Suprapubic skin (tissue), 4 donors: ENCODE data around the gene CES4A. TPM values are rescaled to one million over a fixed set of nuclear protein-coding genes. Genes with fewer than 3 reads are reported as not detected.

Experiments used
- DNase-seq, 2 donors: peaks; one replicate each; pipeline ENCODE4 v3.0.0-alpha.2; 2019; ENCODE audit warnings: low spot score in 2 of 2
- H3K27ac ChIP-seq: fragments of 200-600 bp; sonication (generic); one replicate; pipeline ENCODE4 v1.5.1; 2019
- H3K27me3 ChIP-seq: fragments of 200-600 bp; sonication (generic); one replicate; pipeline ENCODE4 v1.5.1; 2019
- H3K36me3 ChIP-seq: fragments of 200-600 bp; sonication (generic); one replicate; pipeline ENCODE4 v1.5.1; 2019
- H3K4me1 ChIP-seq: fragments of 200-600 bp; sonication (generic); one replicate; pipeline ENCODE4 v1.5.1; 2019
- H3K4me3 ChIP-seq: fragments of 200-600 bp; sonication (generic); one replicate; pipeline ENCODE4 v1.5.1; 2019; ENCODE audit warnings: mild to moderate bottlenecking
- H3K9me3 ChIP-seq: fragments of 200-600 bp; sonication (generic); one replicate; pipeline ENCODE4 v1.5.1; 2019
- EP300 ChIP-seq: sonication (generic); formaldehyde crosslinking; IDR thresholded peaks from one replicate; pipeline ENCODE4 v1.6.1; 2017; ENCODE audit warnings: antibody characterized with exemption
- POLR2A ChIP-seq, 2 donors: fragments of 450-650 bp; IDR thresholded peaks; one replicate each; pipeline ENCODE4 v1.6.1; 2017; ENCODE audit warnings: antibody characterized with exemption in 2 of 2, mild to moderate bottlenecking in 2 of 2, moderate library complexity in 2 of 2
- POLR2AphosphoS5 ChIP-seq, 3 donors: sonication (generic); formaldehyde crosslinking; IDR thresholded peaks; one replicate each; pipeline ENCODE4 v1.6.1; 2017; ENCODE audit warnings: antibody characterized with exemption in 3 of 3
- WGBS: methylation state at CpG from one replicate; pipeline ENCODE4 v1.1.5; 2018; 5-methylcytosine and 5-hydroxymethylcytosine counted together
- total RNA-seq, 4 donors: library from RNA; depleted of rRNA; stranded (reverse); fragments of >200 nt; gene quantifications; one replicate each; pipeline ENCODE4 v1.1.0, GENCODE V29; 2016
- TF ChIP-seq, protein P1 (sequence below), 2 donors: fragments of 200-600 bp in 1 of 2; fragments of 450-650 bp in 1 of 2; sonication (generic) in 1 of 2; IDR thresholded peaks; one replicate each; pipeline ENCODE4 v1.5.1; 2016 to 2019; ENCODE audit warnings: antibody characterized with exemption in 2 of 2, mild to moderate bottlenecking in 1 of 2, moderate library complexity in 1 of 2

CES4A gene
- total RNA-seq, 4 donors from 2014 or later: 47.2 to 148 (median 99.9) TPM

GRCh38 chr16:66948134-66948836 lies 40.1 kb upstream of the CES4A start:
- 2% methylated on average over 17 of the region's 44 CpGs for WGBS
- Histone ChIP-seq H3K4me3 (peak overlapping the region; percentile 58), H3K9me3 (no peaks in the 10 kb centered on the region), H3K4me1 (peaks cover 21% of the 10 kb centered on the region), H3K36me3 (peaks cover 8% of the 10 kb centered on the region), H3K27me3 (peaks cover 3% of the 10 kb centered on the region), H3K27ac (no peak overlapping the region)
- peak in 1 of 2 donors; percentile 68 for DNase-seq
- TF ChIP-seq POLR2A (IDR thresholded peaks at IDR 0.05) (no peak), EP300 (no peak), POLR2AphosphoS5 (IDR thresholded peaks at IDR 0.05) (no peak)
- TF ChIP-seq, protein P1, sequence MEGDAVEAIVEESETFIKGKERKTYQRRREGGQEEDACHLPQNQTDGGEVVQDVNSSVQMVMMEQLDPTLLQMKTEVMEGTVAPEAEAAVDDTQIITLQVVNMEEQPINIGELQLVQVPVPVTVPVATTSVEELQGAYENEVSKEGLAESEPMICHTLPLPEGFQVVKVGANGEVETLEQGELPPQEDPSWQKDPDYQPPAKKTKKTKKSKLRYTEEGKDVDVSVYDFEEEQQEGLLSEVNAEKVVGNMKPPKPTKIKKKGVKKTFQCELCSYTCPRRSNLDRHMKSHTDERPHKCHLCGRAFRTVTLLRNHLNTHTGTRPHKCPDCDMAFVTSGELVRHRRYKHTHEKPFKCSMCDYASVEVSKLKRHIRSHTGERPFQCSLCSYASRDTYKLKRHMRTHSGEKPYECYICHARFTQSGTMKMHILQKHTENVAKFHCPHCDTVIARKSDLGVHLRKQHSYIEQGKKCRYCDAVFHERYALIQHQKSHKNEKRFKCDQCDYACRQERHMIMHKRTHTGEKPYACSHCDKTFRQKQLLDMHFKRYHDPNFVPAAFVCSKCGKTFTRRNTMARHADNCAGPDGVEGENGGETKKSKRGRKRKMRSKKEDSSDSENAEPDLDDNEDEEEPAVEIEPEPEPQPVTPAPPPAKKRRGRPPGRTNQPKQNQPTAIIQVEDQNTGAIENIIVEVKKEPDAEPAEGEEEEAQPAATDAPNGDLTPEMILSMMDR (IDR thresholded peaks at IDR 0.05): no peak

- no peak for DNase-seq
- Histone ChIP-seq H3K4me1 (peaks cover 21% of the 10 kb centered on the region), H3K9me3 (no peaks in the 10 kb centered on the region), H3K4me3 (peak overlapping the region; percentile 58), H3K36me3 (peaks cover 2% of the 10 kb centered on the region), H3K27ac (no peak overlapping the region), H3K27me3 (peaks cover 3% of the 10 kb centered on the region)
- no peak for TF ChIP-seq POLR2AphosphoS5 (IDR thresholded peaks at IDR 0.05)
- 34% methylated on average over 7 of the region's 21 CpGs for WGBS
Measured at GRCh38 chr16:66948837-66949225, 39.6 kb upstream of the CES4A start.

GRCh38 chr16:66949472-66949871 lies 38.9 kb upstream of the CES4A start:
- Histone ChIP-seq H3K4me3 (no peak overlapping the region), H3K36me3 (no peaks in the 10 kb centered on the region), H3K4me1 (peaks cover 21% of the 10 kb centered on the region), H3K27ac (no peak overlapping the region), H3K9me3 (no peaks in the 10 kb centered on the region), H3K27me3 (peaks cover 3% of the 10 kb centered on the region)
- no peak for TF ChIP-seq EP300
- TF ChIP-seq, protein P1 (IDR thresholded peaks at IDR 0.05): no peak
- WGBS: 78% methylated on average over 6 of the region's 6 CpGs
- DNase-seq: no peak

DNA sequence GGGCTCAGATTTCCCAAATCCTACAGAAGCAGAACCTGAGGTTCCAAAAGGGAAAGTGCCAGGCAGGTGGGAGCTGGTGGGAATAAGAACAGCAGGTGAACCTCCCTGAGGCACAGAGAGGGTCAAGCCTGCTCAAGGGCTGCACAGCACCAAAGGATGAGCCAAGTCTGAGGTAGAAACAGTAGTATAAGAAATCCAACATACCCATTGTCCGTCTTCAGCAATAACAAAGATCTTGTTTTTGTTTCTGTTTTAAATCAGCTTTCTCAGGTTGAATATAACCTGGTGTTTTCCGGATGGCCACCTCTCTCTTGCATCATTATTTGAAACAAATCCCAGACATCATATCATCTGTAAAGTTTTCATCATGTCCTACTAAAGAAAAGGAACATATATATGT lies 38.0 kb upstream of the CES4A start:
- Histone ChIP-seq H3K4me3 (no peak overlapping the region), H3K9me3 (no peaks in the 10 kb centered on the region), H3K27ac (no peak overlapping the region), H3K36me3 (no peaks in the 10 kb centered on the region), H3K27me3 (peaks cover 3% of the 10 kb centered on the region), H3K4me1 (peaks cover 21% of the 10 kb centered on the region)
- DNase-seq: no peak
- TF ChIP-seq, protein P1 (IDR thresholded peaks at IDR 0.05): no peak
- TF ChIP-seq POLR2AphosphoS5 (IDR thresholded peaks at IDR 0.05): no peak
- no peak for TF ChIP-seq EP300
- no peak for TF ChIP-seq POLR2A (IDR thresholded peaks at IDR 0.05)
- 82% methylated on average over 2 of the region's 2 CpGs for WGBS

GRCh38 chr16:66950971-66951790 lies 37.2 kb upstream of the CES4A start:
- TF ChIP-seq EP300 (no peak), POLR2A (IDR thresholded peaks at IDR 0.05) (no peak), POLR2AphosphoS5 (IDR thresholded peaks at IDR 0.05) (no peak)
- TF ChIP-seq, protein P1 (IDR thresholded peaks at IDR 0.05): no peak
- WGBS: 83% methylated on average over 4 of the region's 4 CpGs
- no peak overlapping the region for H3K27ac ChIP-seq
- no peaks in the 10 kb centered on the region for H3K36me3 ChIP-seq
- peaks cover 21% of the 10 kb centered on the region for H3K4me1 ChIP-seq
- no peak overlapping the region for H3K4me3 ChIP-seq
- peaks cover 3% of the 10 kb centered on the region for H3K27me3 ChIP-seq
- no peaks in the 10 kb centered on the region for H3K9me3 ChIP-seq
- DNase-seq: no peak
